Endothelial cell of umbilical vein (primary cell): ENCODE measurements around the gene HNRNPL. TPM values are rescaled to one million over a fixed set of nuclear protein-coding genes. Genes with fewer than 3 reads are reported as not detected.

Source experiments
- Bru-seq: library from RNA; stranded (reverse); fragments of 400-500 nt; gene quantifications from one replicate; lab custom pipeline; 2021; lab: Mats Ljungman, UMichigan
- BruChase-seq, 2 experiments: library from RNA; stranded (reverse); fragments of 400-500 nt; gene quantifications; one replicate each; lab custom pipeline; 2021; lab: Mats Ljungman, UMichigan
- BruUV-seq: library from RNA; stranded (reverse); fragments of 400-500 nt; replicated peaks from 2 replicates; lab custom pipeline; 2021; lab: Mats Ljungman, UMichigan
- CTCF ChIA-PET: fragments of 300-600, 350-600 bp; sonication (Branson Sonifier 250); formaldehyde crosslinking; loops from one replicate; lab custom pipeline; 2021; ENCODE audit warnings: antibody characterized with exemption, inconsistent platforms; lab: Charles Lee
- POLR2A ChIA-PET: fragments of 300-600, 350-600 bp; sonication (Branson Sonifier 250); formaldehyde crosslinking; loops from one replicate; lab custom pipeline; 2021; ENCODE audit warnings: antibody characterized with exemption, inconsistent platforms; lab: Charles Lee
- DNase-seq: peaks from one replicate; pipeline ENCODE4 v3.0.0-alpha.2; 2011; ENCODE audit warnings: low read depth, low spot score
- FAIRE-seq: peaks from 2 replicates; lab custom pipeline; 2011; peaks lifted over from hg19 to GRCh38; lab: Jason Lieb, UNC
- H2AFZ ChIP-seq: 2 replicates; pipeline ENCODE4 v1.6.0; 2012; ENCODE audit warnings: low read depth, low read length, control low read depth, inconsistent platforms
- H3K27ac ChIP-seq: 2 replicates; pipeline ENCODE4 v1.5.1; 2011; ENCODE audit warnings: low read depth, mild to moderate bottlenecking, control low read depth, low read length, moderate library complexity; ENCODE audit not compliant: insufficient read depth
- H3K27me3 ChIP-seq, 2 experiments: 2 replicates each; pipeline versions ENCODE4 v1.6.0 to v1.6.1; 2011; ENCODE audit warnings: low read length in 2 of 2, mixed read lengths in 1 of 2; ENCODE audit not compliant: control insufficient read depth in 2 of 2, insufficient read depth in 2 of 2
- H3K36me3 ChIP-seq, 2 experiments: 2 replicates in 1 of 2; 3 replicates in 1 of 2; pipeline ENCODE4 v1.5.1; 2011; ENCODE audit warnings: low read length in 2 of 2, mild to moderate bottlenecking in 1 of 2, moderate library complexity in 1 of 2; ENCODE audit not compliant: control insufficient read depth in 2 of 2, insufficient read depth in 2 of 2; ENCODE audit errors: extremely low read depth in 1 of 2
- H3K4me1 ChIP-seq: 3 replicates; pipeline ENCODE4 v1.5.1; 2011; ENCODE audit warnings: mild to moderate bottlenecking, low read length; ENCODE audit not compliant: control insufficient read depth, insufficient read depth; ENCODE audit errors: extremely low read depth
- H3K4me2 ChIP-seq: 2 replicates; pipeline ENCODE4 v1.6.1; 2011; ENCODE audit warnings: low read length, control low read depth, mixed read lengths; ENCODE audit not compliant: insufficient read depth
- H3K4me3 ChIP-seq, 3 experiments: fragments of 200-600 bp in 1 of 3; sonication (generic), shearing (Covaris generic) in 1 of 3; replicated peaks in 1 of 3; 2 replicates each; pipeline ENCODE4 v1.5.1; 2011 to 2016; ENCODE audit warnings: control low read depth in 3 of 3, low read length in 3 of 3, mild to moderate bottlenecking in 2 of 3, inconsistent platforms in 1 of 3, low read depth in 1 of 3, moderate library complexity in 1 of 3; ENCODE audit not compliant: insufficient read depth in 1 of 3
- H3K79me2 ChIP-seq: 2 replicates; pipeline ENCODE4 v1.6.0; 2012; ENCODE audit warnings: low read length, inconsistent platforms; ENCODE audit not compliant: control insufficient read depth, insufficient read depth
- H3K9ac ChIP-seq: replicated peaks from 2 replicates; pipeline ENCODE3; 2011; ENCODE audit warnings: low read length, control low read depth; ENCODE audit not compliant: insufficient read depth; ENCODE audit errors: extremely low read depth
- H3K9me1 ChIP-seq: replicated peaks from 3 replicates; pipeline ENCODE4 v1.6.0; 2011; ENCODE audit warnings: mild to moderate bottlenecking, low read length; ENCODE audit not compliant: control insufficient read depth, insufficient read depth; ENCODE audit errors: extremely low read depth
- H3K9me3 ChIP-seq: replicated peaks from 2 replicates; pipeline ENCODE4 v1.5.1; 2012; ENCODE audit warnings: low read length, inconsistent platforms; ENCODE audit not compliant: control insufficient read depth, insufficient read depth
- H4K20me1 ChIP-seq: replicated peaks from 2 replicates; pipeline ENCODE3; 2011; ENCODE audit warnings: mild to moderate bottlenecking, low read length; ENCODE audit not compliant: control insufficient read depth, insufficient read depth; ENCODE audit errors: extremely low read depth
- CTCF ChIP-seq, 2 donors: IDR thresholded peaks; 1 replicate in 1 of 2; 2 replicates in 1 of 2; pipeline ENCODE4 v1.5.1; 2011; ENCODE audit warnings: low read length in 2 of 2, mild to moderate bottlenecking in 2 of 2, moderate library complexity in 2 of 2, control low read depth in 1 of 2, inconsistent platforms in 1 of 2, low read depth in 1 of 2; ENCODE audit not compliant: insufficient read depth in 1 of 2; ENCODE audit errors: extremely low read depth in 1 of 2
- EZH2 ChIP-seq: IDR thresholded peaks from 2 replicates; pipeline ENCODE4 v1.6.1; 2012; ENCODE audit warnings: borderline replicate concordance, low read depth, mild to moderate bottlenecking, moderate library complexity, low read length, inconsistent platforms; ENCODE audit not compliant: severe bottlenecking
- FOS ChIP-seq: IDR thresholded peaks from 2 replicates; pipeline ENCODE4 v1.6.1; 2011; ENCODE audit warnings: mild to moderate bottlenecking, low read length, moderate library complexity, borderline replicate concordance; ENCODE audit not compliant: insufficient read depth
- JUN ChIP-seq: IDR thresholded peaks from 2 replicates; pipeline ENCODE4 v1.6.1; 2011; ENCODE audit warnings: borderline replicate concordance, low read depth; ENCODE audit not compliant: insufficient read length, insufficient read depth
- MYC ChIP-seq: IDR thresholded peaks from one replicate; pipeline ENCODE4 v1.6.1; 2011; ENCODE audit warnings: mild to moderate bottlenecking, low read depth, low read length
- POLR2A ChIP-seq: IDR thresholded peaks from 2 replicates; pipeline ENCODE4 v1.6.1; 2012; ENCODE audit warnings: low read depth, mild to moderate bottlenecking, control low read depth, low read length
- POLR2AphosphoS5 ChIP-seq: IDR thresholded peaks from 2 replicates; pipeline ENCODE4 v1.6.1; 2012; ENCODE audit warnings: low read depth, mild to moderate bottlenecking, control low read depth, low read length, moderate library complexity; ENCODE audit not compliant: insufficient read depth
- dilution Hi-C: fragments of 300-500 bp; cut with MboI; formaldehyde crosslinking; loops from one replicate; pipeline ENCODE4 v1.15.0; 2019; ENCODE audit warnings: low sequenced_read_pairs; ENCODE audit not compliant: extremely low pct_ligation_motif_present
- intact Hi-C: fragments of 100-400 bp; cut with micrococcal nuclease; formaldehyde crosslinking; loops from one replicate; pipeline ENCODE4 v1.10.0; 2022
- long read RNA-seq: library from polyadenylated mRNA; stranded (forward); transcript quantifications from one replicate; pipeline ENCODE4 v2.0.0, GENCODE V29; 2021
- polyA minus RNA-seq, 3 experiments: library from RNA; depleted of rRNA, polyadenylated mRNA; stranded (reverse); fragments of >200 nt; gene quantifications; 1 replicate in 1 of 3; 2 replicates in 2 of 3; pipeline ENCODE4 v1.2.3, GENCODE V29; 2011
- polyA plus RNA-seq, 4 experiments: library from polyadenylated mRNA; depleted of rRNA in 3 of 4; stranded (reverse) in 3 of 4; unstranded in 1 of 4; fragments of >200 nt; gene quantifications; 2 replicates each; pipeline versions ENCODE4 v1.2.1 to v1.2.3, GENCODE V29; 2011 to 2012; ENCODE audit warnings: missing spikeins in 1 of 4
- total RNA-seq: library from RNA; stranded (reverse); gene quantifications from 2 replicates; pipeline ENCODE4 v1.2.3, GENCODE V29; 2021

Gene HNRNPL
- total RNA-seq, result 427 and 451 TPM in 2 replicates
- 243 and 305 TPM in 2 replicates for polyA plus RNA-seq
- 292 and 332 TPM in 2 replicates for polyA plus RNA-seq (2011; cell fraction: cytosol; rRNA removed)
- 413 and 435 TPM in 2 replicates for polyA plus RNA-seq (2011; cell fraction: nucleus; rRNA removed)
- 320 and 351 TPM in 2 replicates for polyA plus RNA-seq (2012)
- polyA minus RNA-seq, result 381 and 414 TPM in 2 replicates
- 162 TPM for polyA minus RNA-seq (2011; cell fraction: cytosol; rRNA and poly(A)+ RNA removed)
- polyA minus RNA-seq (2011; cell fraction: nucleus; rRNA and poly(A)+ RNA removed), result 133 and 168 TPM in 2 replicates
- Bru-seq, nascent RNA, result percentile 93 among the genes with signal in this experiment
- BruChase-seq, experiment 1, labeled RNA remaining after a 6-hour chase, result percentile 98 among the genes with signal in this experiment
- BruChase-seq, experiment 2, labeled RNA remaining after a 2-hour chase, result percentile 96 among the genes with signal in this experiment
- long read RNA-seq, transcript HNRNPL-201 (13 exons, 2,471 nt), result major isoform, 90 of 160 reads
- long read RNA-seq, transcript HNRNPL-210 (13 exons, 1,633 nt), result minor isoform, 5 of 160 reads
- long read RNA-seq, transcript HNRNPL-206 (6 exons, 3,094 nt), result minor isoform, 18 of 160 reads
- long read RNA-seq, partial matches to known transcripts, result 25 of 160 reads
- long read RNA-seq, other reads (novel, unspliced or antisense), result 20 of 160 reads

GRCh38 chr19:38849860-38850435, at the start of gene HNRNPL:
TSS of gene HNRNPL (minus strand) at chr19:38849986. CDS start at chr19:38849966, 20 bp downstream.
- DNase-seq, result no peak
- peak within 1 kb of the TSS; percentile 23 for H2AFZ ChIP-seq
- ChIA-PET CTCF (interaction anchor here (1.0 to 1.4 kb wide), 9 partner anchors 14 to 215 kb away, joined by 3 to 9 read pairs (median 3); partner anchors contain the start of gene ECH1), POLR2A (interaction anchor here (1.0 to 1.2 kb wide), 4 partner anchors 9 to 81 kb away, joined by 3 to 6 read pairs (median 4); partner anchors contain the start of genes MRPS12 and SARS2)
- dilution Hi-C loops, result no loop called here
- H4K20me1 ChIP-seq, result no peaks in the 10 kb centered on the region
- FAIRE-seq, result peak; percentile 100
- H3K4me2 ChIP-seq, result peak within 1 kb of the TSS; percentile 80
- peak; percentile 28 to 70 for TF ChIP-seq CTCF (IDR thresholded peaks at IDR 0.05; ENCODE audit: extremely low read depth in 1 of 2, insufficient read depth in 1 of 2, low read depth in 1 of 2, low read length in 2 of 2)
- peak; percentile 78 for TF ChIP-seq POLR2A
- TF ChIP-seq MYC, result no peak
- no peak for TF ChIP-seq EZH2
- no peak for TF ChIP-seq JUN
- TF ChIP-seq FOS, result no peak
- peak; percentile 88 for TF ChIP-seq POLR2AphosphoS5
- peaks cover 40% of the 10 kb centered on the region for H3K79me2 ChIP-seq
- peak within 1 kb of the TSS; percentile 58 to 84 (median 78) for H3K4me3 ChIP-seq
- no peaks in the 10 kb centered on the region for H3K27me3 ChIP-seq
- intact Hi-C loops, result loop anchor here (1.0 to 10.0 kb wide), 7 partner anchors 19 to 205 kb away; partner anchors contain the start of genes ACTN4, ECH1, MRPS12 and NFKBIB
- H3K9me3 ChIP-seq, result no peaks in the 10 kb centered on the region
- peaks cover 34% of the 10 kb centered on the region for H3K4me1 ChIP-seq
- H3K9me1 ChIP-seq, result no peaks in the 10 kb centered on the region
- H3K9ac ChIP-seq, result peak within 1 kb of the TSS; percentile 94
- peak within 1 kb of the TSS; percentile 86 for H3K27ac ChIP-seq
- no TSS peak for BruUV-seq
- peaks cover 13 to 20% of the 10 kb centered on the region in 2 experiments for H3K36me3 ChIP-seq
